COR-L47 (cell line): Measurements from ENCODE around the gene ZNF664.
"Not testable (repeated sequence)": the region's sequence is repeated elsewhere in the genome, so short reads cannot be mapped to it uniquely, and the experiment has no call there.

Source experiments
- DNase-seq: peaks from one replicate; lab custom pipeline; 2025; lab: John Stamatoyannopoulos, UW

ZNF664 gene

DNA sequence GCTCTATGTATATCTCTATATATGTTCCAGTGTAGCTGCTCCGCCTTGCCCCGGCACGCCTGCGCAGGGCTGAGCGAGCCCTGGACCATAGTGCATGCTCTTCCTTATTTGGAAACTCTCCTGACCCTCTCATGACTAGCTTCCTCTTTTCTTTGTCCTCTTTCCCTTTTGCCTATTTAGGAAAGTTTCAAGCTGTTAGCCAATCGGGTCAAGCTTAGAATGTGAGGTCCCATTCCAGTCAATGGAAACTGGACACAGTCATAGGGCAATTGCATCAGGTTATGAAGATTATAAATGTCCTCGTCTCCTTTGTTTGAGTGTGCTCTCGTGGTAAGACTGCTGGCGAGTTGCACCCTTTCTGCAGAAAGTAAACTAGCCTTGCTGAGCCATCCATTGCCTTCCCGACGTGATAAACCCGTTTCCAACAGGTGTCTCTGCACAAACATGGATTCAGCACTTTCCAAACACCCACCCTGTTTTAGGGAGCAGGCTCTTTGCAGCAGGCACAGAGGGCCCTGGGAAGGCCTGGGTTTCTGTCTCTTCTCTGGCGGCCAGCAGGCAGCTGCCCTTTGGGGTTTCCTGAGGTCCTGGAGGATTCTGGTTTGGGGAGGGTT lies 31.3 kb upstream of the ZNF664 start:
- DNase-seq, result no peak

DNA sequence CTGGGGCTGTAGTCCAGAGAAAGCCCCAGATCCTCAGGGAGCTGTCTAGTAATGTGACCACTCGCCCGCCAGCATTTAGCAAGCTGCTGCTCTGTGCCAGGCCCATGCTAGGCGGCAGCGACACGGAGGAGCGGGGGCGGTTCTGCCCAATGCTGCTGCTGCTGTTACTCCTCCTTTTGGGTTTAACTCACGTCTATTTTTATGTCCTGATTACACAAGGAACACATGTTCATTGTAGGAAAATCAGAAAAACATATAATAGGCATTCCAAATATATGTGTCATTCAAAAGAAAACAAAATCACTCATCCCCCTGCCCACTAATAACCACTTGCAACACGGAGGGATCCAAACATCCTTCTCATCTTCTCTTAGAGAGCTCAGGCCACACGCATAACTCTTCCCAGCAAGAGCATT lies 30.8 kb upstream of the ZNF664 start:
- DNase-seq, result no peak

DNA sequence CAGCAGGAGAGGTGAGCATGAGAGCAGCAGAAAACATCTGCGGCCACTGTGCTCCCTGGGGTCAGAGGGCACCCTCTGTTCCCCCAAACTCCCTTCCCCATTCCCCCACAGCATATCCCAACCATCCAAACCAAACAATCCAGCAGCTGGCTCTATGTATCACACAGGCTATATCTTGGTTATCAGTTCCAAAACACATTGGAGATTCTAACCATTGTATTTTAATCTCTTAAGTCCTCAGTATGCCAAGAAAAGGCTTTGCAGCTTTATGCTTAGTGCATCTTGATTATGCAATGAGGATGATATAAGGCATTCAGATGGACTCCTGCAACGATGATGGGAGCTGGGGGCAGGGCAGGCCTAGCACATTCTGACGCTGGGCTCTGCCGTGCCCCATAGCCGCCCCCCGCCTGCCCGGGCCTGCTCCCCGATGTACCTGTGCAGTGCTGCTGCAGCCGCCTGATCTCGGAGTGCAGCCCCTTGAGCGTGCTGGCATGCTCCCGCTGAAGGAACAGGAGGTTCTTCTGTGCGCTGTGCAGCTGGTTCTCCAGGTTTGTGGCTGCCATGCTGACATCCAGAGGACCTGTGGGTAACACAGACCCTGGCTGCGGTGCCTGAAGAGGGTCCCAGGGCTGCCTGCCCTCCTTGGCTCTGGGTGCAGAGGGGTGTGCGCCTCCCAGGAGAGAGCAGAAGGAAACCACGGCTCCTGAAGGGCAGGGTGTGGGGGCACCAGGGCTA lies 29.9 kb upstream of the ZNF664 start:
- no peak for DNase-seq

DNA sequence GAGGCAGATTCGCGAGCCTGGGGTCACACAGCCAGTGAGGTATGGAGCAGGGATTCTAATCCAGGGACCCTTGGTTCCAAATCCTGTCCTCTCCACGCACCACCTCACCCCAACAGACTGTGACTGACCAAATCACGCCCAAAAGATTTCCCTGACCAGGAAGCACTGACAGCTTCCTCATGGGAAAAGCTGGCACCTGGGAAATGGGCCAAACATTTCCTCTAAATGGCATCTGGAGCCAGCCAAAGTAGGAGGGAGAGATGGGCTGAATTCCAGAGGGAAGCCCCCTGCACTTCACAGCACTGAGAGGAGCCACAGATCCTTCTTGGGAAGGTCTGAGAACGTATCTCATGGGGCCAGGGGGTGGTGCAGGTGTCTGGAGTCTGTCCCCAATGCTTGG lies 29.2 kb upstream of the ZNF664 start:
- DNase-seq, result no peak

DNA sequence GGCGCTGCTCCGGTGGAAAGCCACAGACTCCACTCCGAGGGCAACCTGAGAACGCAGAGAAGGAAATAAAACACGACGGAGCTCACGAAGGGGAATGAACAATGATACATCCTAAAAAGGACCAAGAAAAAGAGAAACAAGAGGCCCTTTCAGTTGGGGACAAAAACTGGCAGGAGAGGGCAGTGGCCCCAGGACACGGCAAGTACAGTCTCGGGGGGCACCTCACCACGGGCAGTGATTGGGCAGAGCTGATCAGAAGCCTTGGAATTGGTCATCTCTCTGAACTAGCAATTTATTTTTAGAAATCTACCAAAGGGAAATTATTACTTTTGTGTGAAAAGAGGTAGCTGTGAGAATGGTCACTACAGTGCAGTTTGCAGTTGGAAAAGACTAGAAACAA lies 28.3 kb upstream of the ZNF664 start:
- no peak for DNase-seq

DNA sequence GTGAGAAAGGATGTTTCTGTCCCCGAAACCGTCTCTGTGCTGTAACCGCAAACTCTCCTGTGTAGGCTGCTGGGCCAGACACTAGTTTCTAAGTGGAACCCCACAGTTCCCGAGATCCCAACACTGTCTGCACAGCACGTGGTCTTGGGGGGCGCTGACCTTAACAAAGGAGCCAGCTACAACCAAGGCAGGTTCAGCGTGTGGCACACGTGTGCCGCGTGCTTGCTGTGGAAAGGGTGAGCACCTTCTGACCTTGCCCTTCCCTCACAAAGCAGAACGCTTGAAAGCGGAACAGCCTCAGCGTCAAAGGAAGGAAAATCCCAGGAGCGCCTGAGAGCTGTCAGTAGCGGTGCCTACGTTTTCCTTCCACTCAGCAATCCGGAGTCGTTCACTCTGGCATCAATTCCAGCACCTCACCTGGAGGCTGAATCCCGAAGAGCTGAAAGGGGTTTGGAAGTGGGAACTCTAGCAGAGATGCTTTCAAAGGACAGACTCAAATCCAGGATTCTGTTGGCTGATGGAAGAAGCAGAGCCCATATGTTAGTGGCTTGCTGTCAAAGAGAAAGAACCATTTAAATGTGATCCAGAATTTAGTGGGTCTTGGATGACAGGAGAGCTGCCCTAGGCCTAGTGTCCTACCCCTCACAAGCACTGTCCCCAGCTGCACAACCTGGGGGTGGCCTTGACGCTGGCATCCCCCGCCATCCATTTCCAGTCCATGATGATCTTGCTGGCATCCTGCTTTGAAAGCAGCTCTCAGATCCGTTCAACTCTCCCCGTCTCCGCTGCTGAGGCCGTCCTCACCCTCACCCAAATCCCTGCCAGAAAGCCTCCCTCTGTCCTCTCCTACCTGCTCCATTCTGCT lies 27.5 kb upstream of the ZNF664 start:
- no peak for DNase-seq

DNA sequence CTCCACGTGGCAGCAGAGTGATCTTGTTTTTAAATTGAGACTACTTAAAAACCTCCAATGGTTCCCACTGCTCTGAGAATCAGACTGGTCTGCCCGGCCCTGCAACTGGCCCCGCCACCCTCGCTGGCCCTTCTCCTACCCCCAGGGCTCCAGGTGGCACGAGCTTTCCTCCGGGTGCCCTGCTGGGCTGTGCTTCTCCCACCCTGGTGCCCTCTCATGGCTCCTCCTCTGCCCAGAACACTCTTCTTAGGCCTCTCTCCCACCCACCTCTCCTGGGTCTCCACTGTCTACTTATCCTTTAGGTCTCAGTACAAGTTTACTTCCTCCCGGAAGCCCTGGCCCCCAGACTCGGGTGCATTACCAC lies 26.9 kb upstream of the ZNF664 start:
- DNase-seq, result no peak

DNA sequence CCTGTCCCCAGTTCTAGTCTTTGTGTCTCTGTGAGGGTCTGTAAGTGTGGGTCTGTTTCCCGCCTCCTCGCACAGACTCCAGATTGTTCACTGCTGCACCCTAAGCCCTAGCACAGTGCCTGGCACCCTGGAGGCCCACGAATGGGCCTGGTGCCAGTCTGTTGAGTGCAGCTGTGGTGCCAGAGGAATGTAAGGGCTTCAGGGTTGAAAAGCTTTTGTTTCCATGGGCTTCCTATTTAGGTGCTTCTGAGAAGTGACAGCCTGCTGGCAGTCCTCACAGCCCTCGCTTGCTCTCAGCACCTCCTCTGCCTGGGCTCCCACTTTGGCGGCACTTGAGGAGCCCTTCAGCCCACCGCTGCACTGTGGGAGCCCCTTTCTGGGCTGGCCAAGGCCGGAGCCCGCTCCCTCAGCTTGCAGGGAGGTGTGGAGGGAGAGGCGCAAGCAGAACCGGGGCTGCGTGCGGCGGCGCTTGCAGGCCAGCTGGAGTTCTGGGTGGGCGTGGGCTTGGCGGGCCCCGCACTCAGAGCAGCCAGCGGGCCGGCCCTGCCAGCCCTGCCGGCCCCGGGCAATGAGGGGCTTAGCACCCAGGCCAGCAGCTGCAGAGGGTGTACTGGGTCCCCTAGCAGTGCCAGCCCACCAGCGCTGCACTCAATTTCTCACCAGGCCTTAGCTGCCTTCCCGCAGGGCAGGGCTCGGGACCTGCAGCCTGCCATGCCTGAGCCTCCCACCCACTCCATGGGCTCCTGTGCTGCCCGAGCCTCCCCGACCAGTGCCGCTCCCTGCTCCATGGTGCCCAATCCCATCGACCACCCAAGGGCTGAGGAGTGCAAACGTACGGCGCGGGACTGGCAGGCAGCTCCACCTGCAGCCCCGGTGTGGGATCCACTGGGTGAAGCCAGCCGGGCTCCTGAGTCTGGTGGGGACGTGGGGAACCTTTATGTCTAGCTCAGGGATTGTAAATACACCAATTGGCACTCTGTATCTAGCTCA lies 26.2 kb upstream of the ZNF664 start:
- DNase-seq, result not testable (repeated sequence)

DNA sequence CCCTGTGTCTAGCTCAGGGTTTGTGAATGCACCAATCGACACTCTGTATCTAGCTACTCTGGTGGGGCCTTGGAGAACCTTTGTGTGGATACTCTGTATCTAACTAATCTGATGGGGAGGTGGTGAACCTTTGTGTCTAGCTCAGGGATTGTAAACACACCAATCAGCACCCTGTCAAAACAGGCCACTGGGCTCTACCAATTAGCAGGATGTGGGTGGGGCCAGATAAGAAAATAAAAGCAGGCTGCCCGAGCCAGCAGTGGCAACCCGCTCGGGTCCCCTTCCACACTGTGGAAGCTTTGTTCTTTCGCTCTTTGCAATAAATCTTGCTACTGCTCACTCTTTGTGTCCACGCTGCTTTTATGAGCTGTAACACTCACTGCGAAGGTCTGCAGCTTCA lies 25.5 kb upstream of the ZNF664 start:
- DNase-seq, result not testable (repeated sequence)

DNA sequence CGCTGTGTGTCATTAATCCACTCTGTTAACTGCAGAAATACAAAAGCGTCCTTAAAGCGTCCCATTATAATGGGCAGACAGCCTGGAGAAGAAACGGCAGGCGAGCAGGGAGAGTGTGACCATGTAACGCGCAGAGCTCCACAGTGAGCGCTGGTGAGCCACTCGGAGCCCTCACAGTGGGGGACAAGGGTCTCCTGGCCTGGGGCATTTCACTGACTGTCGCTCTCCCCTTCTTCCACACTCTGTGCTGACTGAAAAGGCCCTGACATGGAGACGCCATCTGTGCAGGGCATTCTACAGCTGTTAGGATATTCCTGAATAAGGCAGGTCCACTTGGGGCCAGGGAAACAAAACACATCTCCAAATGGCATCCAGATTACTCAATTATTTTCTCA lies 24.6 kb upstream of the ZNF664 start:
- no peak for DNase-seq

DNA sequence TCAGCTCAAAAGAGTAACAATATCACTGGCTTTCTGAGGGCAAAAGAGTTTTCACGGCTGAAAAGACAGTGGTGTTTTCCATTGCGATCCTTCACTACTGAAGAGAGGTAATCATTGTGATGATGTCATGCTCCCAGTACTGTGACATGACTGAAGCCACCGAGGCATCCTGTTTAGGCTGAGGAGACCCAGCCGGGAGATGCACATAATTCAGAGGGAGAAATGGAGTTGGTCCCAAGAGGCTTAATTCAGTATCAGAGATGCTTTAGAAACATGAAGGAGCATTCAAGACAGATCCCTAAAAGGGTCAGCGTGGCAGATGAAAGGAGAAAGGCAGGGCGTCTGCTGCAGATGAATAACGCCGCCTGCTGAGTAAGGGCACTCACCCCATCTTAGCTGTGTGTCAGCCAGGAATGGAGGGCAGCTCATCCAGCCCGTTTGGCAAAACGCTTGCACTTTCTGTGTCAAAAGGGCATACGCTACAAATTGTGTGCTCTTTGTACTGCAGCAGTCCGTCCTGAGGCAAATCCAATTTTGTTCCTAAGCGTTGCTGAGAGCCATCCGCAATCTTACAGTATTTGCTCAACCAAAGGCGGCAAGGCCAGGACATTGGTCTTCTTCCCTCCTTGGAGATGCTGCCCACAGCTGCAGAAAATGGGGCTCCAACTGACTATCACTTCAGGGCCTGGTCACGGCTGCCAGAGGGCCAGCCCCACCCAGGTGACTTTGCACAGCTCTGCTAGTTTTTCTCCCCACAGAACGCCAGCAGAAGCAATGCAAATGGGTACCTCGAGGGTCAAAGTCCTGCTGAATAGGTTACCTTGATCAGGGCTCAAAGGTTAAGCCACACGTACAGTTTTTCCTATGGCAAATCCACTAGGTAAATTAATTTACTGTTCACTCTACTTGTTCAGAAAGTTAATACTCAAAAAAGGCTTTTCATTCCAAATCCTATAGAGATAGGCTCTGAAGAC lies 23.9 kb upstream of the ZNF664 start:
- no peak for DNase-seq

DNA sequence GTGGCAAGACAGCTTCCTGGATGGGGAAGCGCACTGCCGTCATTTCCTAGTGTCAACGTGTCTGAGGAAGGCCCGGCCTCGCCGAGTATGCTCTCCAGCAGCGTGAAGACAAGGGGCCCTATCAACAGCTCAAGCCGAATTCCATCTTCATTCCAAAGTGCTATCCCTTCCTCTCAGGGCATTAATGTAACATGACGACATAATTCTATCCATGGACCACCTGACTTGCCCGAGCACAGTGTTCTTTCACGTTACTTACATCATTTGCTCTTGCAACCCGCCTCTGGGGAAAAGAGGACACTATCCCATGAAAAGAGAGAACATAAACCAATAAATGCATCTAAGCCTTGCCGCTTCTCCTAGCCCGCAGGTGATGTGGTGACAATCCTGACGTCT lies 23.2 kb upstream of the ZNF664 start:
- DNase-seq, result no peak

DNA sequence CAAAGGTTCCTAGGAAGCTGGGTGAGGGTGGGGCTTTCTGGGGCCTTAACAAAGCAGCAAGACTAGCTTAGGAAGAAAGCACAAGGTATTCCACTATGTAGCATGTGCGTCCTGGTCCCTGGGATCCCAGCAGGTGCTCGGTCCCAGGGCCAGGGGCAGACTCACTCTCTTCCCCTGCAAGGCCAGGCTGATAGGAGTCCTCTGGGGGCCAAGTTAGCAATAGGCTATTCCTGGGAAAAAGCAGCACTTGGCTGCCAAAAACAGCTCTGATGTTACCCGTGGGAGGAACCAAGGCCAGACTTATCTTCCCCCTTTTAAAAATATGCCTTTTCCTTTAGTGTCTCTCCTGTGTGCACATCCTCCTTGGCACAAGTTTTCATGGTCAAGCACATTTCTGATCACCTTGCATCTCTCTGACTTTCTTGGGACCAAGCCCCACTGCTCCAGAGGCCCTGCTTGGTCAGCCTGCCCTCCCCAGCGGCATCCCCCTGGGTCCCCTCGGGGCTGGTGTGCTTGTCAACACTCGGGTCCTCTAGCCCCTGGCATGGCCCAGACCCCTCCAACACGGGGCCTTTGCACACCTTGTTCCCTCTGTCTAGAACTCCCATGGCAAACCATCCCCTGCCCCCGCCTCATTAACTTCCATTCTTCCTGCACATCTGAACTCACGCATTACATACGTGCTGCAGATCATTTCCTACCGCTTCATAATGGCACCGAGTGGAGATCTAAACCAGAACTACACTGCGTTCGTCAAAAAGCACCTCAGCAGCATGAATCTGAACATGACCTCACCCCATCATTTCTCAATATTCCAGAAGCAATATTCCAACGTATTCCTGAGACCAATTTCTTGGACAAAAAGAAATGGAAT lies 22.3 kb upstream of the ZNF664 start:
- DNase-seq, result no peak

DNA sequence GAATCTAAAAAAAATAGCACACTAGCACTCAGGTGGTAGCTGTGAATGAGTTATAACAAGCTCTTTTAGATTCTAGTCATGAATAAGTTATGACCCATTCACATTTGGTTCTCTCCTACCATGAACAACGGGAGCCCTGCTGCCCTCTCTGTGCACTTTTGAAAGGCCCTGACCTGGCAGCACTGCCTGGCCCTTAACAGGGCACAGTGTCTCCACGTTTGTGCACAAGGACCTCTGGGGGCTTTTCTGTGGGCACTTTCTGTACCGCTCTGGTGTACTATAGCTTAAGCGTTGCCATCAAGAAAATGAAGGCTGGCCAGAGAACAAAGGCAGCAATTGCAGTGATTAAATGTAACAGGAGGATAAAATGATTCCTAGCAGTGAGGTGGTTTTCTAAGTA lies 21.5 kb upstream of the ZNF664 start:
- DNase-seq, result no peak

DNA sequence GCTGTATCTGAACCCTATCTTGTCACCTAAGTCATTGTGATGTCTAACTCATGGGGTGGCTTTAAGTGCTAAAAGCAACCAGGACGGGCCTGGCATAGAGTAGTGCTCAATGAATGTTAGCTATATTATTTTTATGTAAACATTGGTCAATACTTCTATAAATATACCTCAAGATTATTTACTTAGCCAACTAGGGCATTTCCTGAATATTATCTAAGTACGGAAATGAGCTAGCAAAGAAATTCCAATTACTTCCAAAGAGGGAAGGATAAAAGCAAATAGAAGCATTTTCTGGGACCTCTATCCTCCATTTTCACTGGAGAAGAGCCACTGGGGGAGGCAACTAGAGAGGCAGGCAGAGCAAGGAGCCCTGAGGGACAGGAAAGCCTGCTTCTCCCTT lies 21.0 kb upstream of the ZNF664 start:
- no peak for DNase-seq

DNA sequence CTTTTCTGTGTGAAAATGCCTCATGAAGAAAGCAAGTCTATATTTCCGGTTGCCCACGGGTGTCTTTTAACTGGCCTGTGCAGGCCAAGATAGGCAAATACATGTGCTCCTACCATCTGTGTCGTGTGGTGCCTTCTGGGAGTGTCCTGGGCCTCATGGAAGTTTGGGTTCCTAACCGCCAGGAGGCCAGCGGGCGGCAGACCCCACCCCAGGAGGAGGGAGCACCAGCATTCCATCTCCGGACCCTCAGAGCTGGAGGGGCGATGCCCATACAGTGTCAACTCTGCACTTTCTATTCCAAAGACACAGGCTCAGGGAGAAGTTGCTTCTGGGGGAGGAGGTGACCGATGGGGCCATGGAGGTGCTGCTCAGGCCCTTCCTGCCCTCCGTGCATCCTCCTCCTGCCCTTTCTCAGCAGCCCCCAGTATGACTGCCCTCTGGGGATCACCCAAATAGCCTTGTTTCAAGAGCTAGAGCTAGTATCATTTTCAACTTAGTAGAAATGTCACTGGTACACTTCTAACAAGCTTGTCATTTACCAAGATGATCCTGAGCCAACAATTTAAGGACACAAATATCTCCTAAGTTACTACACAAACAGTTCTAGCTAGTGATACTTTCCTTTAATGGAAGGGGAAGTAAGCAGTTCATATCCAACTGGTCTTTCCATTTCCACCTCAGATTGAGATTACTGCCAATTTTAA lies 18.2 kb upstream of the ZNF664 start:
- no peak for DNase-seq

DNA sequence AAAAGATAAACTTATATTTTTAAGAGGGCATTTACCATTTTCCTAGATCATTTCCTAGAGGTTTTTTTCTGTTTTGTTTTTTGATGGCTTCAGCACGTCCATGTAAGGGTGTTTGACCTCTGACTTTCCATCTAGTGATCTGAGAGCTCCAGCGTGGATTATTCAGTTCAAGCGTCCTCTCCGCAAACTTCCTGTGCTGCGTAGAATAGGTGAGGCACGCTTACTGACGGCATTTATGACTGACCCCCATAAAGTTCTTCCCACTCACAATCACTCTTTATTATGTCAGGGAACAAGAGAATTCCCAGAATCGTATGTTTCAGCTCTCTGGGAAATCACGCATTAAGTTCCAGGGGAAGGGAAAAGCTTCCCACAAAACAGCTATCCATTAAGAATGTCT lies 16.8 kb upstream of the ZNF664 start:
- DNase-seq, result no peak

DNA sequence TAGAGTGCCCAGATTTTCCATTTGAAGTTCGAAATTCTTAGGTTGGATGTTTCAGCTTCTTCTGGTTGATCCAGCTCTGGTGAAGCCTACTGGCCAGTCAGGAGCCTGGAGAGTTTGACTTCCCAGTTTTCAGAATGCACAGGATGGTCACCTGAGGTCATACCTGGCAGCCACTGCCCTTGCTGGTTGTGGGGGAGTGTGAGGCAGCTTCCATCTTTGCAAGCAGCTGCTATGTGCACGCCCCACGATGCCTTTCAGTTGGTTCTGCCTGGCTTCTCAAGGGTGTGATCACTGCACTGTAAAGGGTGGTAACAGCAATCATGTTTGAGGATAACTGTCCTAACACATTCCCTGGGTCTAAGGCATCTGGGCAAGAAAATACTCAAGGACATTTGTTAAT lies 15.8 kb upstream of the ZNF664 start:
- DNase-seq, result no peak

DNA sequence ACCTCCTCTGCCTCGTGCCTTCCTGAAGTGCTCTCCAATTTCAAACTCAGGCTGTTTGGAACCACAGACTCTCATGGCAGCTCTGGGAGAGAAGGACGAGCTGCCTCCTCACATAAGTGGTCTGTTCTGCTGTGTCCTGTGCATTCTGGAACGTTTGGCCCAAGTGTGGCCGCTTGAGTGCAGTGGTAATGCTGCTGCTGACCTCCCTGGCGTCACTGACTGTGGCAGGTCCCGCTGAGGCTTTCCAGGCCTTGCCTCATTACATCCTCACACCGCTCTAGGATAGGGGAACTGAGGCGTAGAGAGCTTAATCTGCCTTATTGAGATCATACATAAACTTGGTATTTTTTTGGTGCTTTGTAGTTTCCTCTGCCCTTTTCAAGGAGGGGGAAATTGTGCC lies 14.6 kb upstream of the ZNF664 start:
- no peak for DNase-seq
